ENCODE measurements around the gene ADRA1B.

GRCh38 chr5:159972538-159973362 is 56.5 kb downstream of the ADRA1B start:
- no peak for TF ChIP-seq EZH2 (IDR thresholded peaks at IDR 0.05)
- TF ChIP-seq POLR2AphosphoS5 (IDR thresholded peaks at IDR 0.05; ENCODE audit: borderline replicate concordance, low read depth, low read length), result no peak
